ENCODE results near the gene RUNX2. TPM values are rescaled to one million over a fixed set of nuclear protein-coding genes. Genes with fewer than 3 reads are reported as not detected.

RUNX2 gene
- total RNA-seq, 1 donor from 2014 or later: 3.7 TPM

GRCh38 chr6:45487645-45488044, 159.5 kb downstream of the RUNX2 start:
- intact Hi-C loops (cut with DNase I): no loop called here
- no peak overlapping the region for H3K27ac ChIP-seq

DNA sequence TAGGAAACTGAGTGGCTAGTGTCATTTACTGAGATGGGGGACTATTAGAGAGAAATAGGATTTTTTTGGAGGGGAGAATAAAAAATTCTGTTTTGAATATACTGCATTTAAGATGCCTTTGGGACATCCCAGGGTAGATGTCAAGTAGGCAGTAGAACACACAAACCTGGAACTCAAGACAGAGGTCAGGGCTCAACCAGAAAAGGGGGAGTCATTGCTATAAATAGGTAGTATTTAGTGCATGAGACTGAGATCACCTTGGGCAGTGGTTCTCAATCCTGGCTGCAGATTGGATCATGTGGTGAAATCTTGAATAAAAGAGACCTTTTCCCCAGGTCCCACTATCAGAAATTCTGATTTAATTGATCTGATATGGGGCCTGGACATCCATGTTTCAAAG, 160.1 kb downstream of the RUNX2 start:
- DNase-seq: no peak
- Histone ChIP-seq H3K27me3 (ENCODE audit: low read depth) (no peaks in the 10 kb centered on the region), H3K4me1 (no peaks in the 10 kb centered on the region), H3K36me3 (no peaks in the 10 kb centered on the region), H3K9me3 (no peaks in the 10 kb centered on the region), H3K4me3 (no peak overlapping the region), H3K27ac (no peak overlapping the region)
- intact Hi-C loops (cut with DNase I): no loop called here
- no peak for ATAC-seq
- TF ChIP-seq, protein P1, sequence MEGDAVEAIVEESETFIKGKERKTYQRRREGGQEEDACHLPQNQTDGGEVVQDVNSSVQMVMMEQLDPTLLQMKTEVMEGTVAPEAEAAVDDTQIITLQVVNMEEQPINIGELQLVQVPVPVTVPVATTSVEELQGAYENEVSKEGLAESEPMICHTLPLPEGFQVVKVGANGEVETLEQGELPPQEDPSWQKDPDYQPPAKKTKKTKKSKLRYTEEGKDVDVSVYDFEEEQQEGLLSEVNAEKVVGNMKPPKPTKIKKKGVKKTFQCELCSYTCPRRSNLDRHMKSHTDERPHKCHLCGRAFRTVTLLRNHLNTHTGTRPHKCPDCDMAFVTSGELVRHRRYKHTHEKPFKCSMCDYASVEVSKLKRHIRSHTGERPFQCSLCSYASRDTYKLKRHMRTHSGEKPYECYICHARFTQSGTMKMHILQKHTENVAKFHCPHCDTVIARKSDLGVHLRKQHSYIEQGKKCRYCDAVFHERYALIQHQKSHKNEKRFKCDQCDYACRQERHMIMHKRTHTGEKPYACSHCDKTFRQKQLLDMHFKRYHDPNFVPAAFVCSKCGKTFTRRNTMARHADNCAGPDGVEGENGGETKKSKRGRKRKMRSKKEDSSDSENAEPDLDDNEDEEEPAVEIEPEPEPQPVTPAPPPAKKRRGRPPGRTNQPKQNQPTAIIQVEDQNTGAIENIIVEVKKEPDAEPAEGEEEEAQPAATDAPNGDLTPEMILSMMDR (IDR thresholded peaks at IDR 0.05): no peak

More at GRCh38 chr6:45487645-45488044, 159.5 kb downstream of the RUNX2 start:
- no peaks in the 10 kb centered on the region for H3K4me1 ChIP-seq
- no peaks in the 10 kb centered on the region for H3K27me3 ChIP-seq (ENCODE audit: low read depth)
- no peaks in the 10 kb centered on the region for H3K9me3 ChIP-seq
- ATAC-seq (no peak), DNase-seq (no peak)
- no peak overlapping the region for H3K4me3 ChIP-seq
- TF ChIP-seq, protein P1 (IDR thresholded peaks at IDR 0.05): no peak
- no peaks in the 10 kb centered on the region for H3K36me3 ChIP-seq

GRCh38 chr6:45488889-45489288, 160.8 kb downstream of the RUNX2 start:
- no peak for ATAC-seq
- Histone ChIP-seq H3K27ac (no peak overlapping the region), H3K4me1 (no peaks in the 10 kb centered on the region), H3K27me3 (ENCODE audit: low read depth) (no peaks in the 10 kb centered on the region), H3K36me3 (no peaks in the 10 kb centered on the region), H3K9me3 (no peaks in the 10 kb centered on the region), H3K4me3 (no peak overlapping the region)
- TF ChIP-seq, protein P1 (IDR thresholded peaks at IDR 0.05): no peak
- DNase-seq: no peak
- intact Hi-C loops (cut with DNase I): no loop called here

DNA sequence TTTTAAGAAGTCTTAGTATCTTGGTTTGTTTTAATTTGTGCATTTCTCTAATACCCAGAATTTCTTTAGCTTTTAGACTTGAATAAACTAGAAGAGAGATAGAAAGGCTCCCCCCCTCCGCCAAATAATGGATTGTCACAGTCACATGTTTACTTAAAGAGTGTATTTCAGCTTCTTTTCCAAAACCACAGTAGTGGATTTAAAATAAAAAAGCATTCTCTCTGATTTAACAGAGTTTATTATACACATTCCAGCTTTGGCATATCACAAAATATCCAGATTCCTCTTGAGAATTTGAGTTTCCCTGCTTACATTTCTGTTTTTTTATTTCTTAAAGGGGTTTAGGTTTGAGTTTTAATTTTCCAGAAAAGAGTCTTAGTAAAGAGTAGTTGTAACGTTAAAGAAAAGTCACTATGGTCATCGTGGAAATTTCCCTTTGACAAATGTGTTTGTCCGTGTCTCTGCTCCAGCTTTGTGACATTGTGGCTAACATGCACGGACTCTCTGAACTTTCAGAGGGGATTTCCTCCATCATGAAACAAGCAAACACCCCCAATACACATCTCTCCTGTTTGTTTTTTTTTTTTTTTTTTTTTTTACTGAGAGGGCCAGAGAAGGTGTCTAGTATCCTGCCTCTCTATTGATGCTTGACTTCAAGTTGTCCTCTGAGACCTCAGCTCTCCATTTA, 163.1 kb downstream of the RUNX2 start:
- TF ChIP-seq, protein P1 (IDR thresholded peaks at IDR 0.05): no peak
- Histone ChIP-seq H3K27me3 (ENCODE audit: low read depth) (no peaks in the 10 kb centered on the region), H3K27ac (no peak overlapping the region), H3K9me3 (no peaks in the 10 kb centered on the region), H3K36me3 (no peaks in the 10 kb centered on the region), H3K4me3 (no peak overlapping the region), H3K4me1 (peaks cover 5% of the 10 kb centered on the region)
- no peak for ATAC-seq
- no peak for DNase-seq
- intact Hi-C loops (cut with DNase I): no loop called here

- H3K4me1 ChIP-seq: peaks cover 5% of the 10 kb centered on the region
- H3K27ac ChIP-seq: no peak overlapping the region
- H3K36me3 ChIP-seq: no peaks in the 10 kb centered on the region
- TF ChIP-seq, protein P1 (IDR thresholded peaks at IDR 0.05): no peak
- intact Hi-C loops (cut with DNase I): no loop called here
- H3K4me3 ChIP-seq: no peak overlapping the region
- no peaks in the 10 kb centered on the region for H3K9me3 ChIP-seq
- ATAC-seq (no peak), DNase-seq (no peak)
- no peaks in the 10 kb centered on the region for H3K27me3 ChIP-seq (ENCODE audit: low read depth)
These were observed 163.7 kb downstream of the RUNX2 start for GRCh38 chr6:45491874-45492273.

Data from lower lobe of right lung (tissue), 2 donors.